ENCODE results near the gene SLC38A10. TPM values are rescaled to one million over a fixed set of nuclear protein-coding genes. Genes with fewer than 3 reads are reported as not detected.
A peak's percentile ranks its signal among the peaks of the same experiment; 100 is the strongest.

Gene SLC38A10
- total and polyA plus RNA-seq, 2 donors from 2014 or later: 72.7 to 89.7 TPM

GRCh38 chr17:81248649-81249048 is 46.5 kb downstream of the SLC38A10 start:
- DNase-seq: peak in 2 of 5 donors; percentile 34 to 76
- no peak overlapping the region for H3K27ac ChIP-seq (ENCODE audit: low read depth in 2 of 2, low read length in 2 of 2)
- H3K27me3 ChIP-seq (ENCODE audit: control insufficient read depth, insufficient read depth, low read length): no peaks in the 10 kb centered on the region
- H3K9ac ChIP-seq (ENCODE audit: low read length in 3 of 3): no peak overlapping the region
- peaks cover 0 to 8% (median 7%) of the 10 kb centered on the region in 3 donors for H3K4me1 ChIP-seq (ENCODE audit: control insufficient read depth in 2 of 3, insufficient read depth in 2 of 3, low read depth in 1 of 3, low read length in 3 of 3)
- peaks cover 0 to 13% (median 4%) of the 10 kb centered on the region in 3 donors for H3K36me3 ChIP-seq (ENCODE audit: control insufficient read depth in 2 of 3, insufficient read depth in 3 of 3, low read length in 3 of 3)
- no peak for FAIRE-seq
- intact Hi-C loops (cut with DNase I): no loop called here
- no peaks in the 10 kb centered on the region for H3K9me3 ChIP-seq (ENCODE audit: control insufficient read depth in 2 of 3, insufficient read depth in 1 of 3, low read length in 3 of 3)
- no peak for TF ChIP-seq CTCF (IDR thresholded peaks at IDR 0.05; ENCODE audit: borderline replicate concordance, extremely low read depth, insufficient read depth)
- H3K4me3 ChIP-seq (ENCODE audit: low read length in 3 of 3): no peak overlapping the region

- Histone ChIP-seq H3K9me3 (ENCODE audit: control insufficient read depth in 2 of 3, insufficient read depth in 1 of 3, low read length in 3 of 3) (no peaks in the 10 kb centered on the region), H3K4me3 (ENCODE audit: low read length in 3 of 3) (no peak overlapping the region), H3K9ac (ENCODE audit: low read length in 3 of 3) (no peak overlapping the region), H3K4me1 (ENCODE audit: control insufficient read depth in 2 of 3, insufficient read depth in 2 of 3, low read depth in 1 of 3, low read length in 3 of 3) (peaks cover 0 to 5% (median 4%) of the 10 kb centered on the region in 3 donors), H3K27ac (ENCODE audit: low read depth in 2 of 2, low read length in 2 of 2) (no peak overlapping the region), H3K36me3 (ENCODE audit: control insufficient read depth in 2 of 3, insufficient read depth in 3 of 3, low read length in 3 of 3) (peaks cover 0 to 13% (median 4%) of the 10 kb centered on the region in 3 donors), H3K27me3 (ENCODE audit: control insufficient read depth, insufficient read depth, low read length) (no peaks in the 10 kb centered on the region)
- FAIRE-seq (no peak), DNase-seq (peak in 1 of 5 donors; percentile 47)
- intact Hi-C loops (cut with DNase I): no loop called here
- TF ChIP-seq CTCF (IDR thresholded peaks at IDR 0.05; ENCODE audit: borderline replicate concordance, extremely low read depth, insufficient read depth): no peak
Measured at GRCh38 chr17:81247339-81247990, 47.6 kb downstream of the SLC38A10 start.

GRCh38 chr17:81246679-81247338 is 48.3 kb downstream of the SLC38A10 start:
- H3K27ac ChIP-seq (ENCODE audit: low read depth in 2 of 2, low read length in 2 of 2): no peak overlapping the region
- H3K36me3 ChIP-seq (ENCODE audit: control insufficient read depth in 2 of 3, insufficient read depth in 3 of 3, low read length in 3 of 3): peaks cover 0 to 10% (median 4%) of the 10 kb centered on the region in 3 donors
- intact Hi-C loops (cut with DNase I): no loop called here
- H3K4me1 ChIP-seq (ENCODE audit: control insufficient read depth in 2 of 3, insufficient read depth in 2 of 3, low read depth in 1 of 3, low read length in 3 of 3): peaks cover 0 to 4% (median 2%) of the 10 kb centered on the region in 3 donors
- H3K27me3 ChIP-seq (ENCODE audit: control insufficient read depth, insufficient read depth, low read length): no peaks in the 10 kb centered on the region
- H3K9ac ChIP-seq (ENCODE audit: low read length in 3 of 3): no peak overlapping the region
- FAIRE-seq (no peak), DNase-seq (peak in 2 of 5 donors; percentile 50 to 74)
- TF ChIP-seq CTCF (IDR thresholded peaks at IDR 0.05; ENCODE audit: borderline replicate concordance, extremely low read depth, insufficient read depth): no peak
- no peaks in the 10 kb centered on the region for H3K9me3 ChIP-seq (ENCODE audit: control insufficient read depth in 2 of 3, insufficient read depth in 1 of 3, low read length in 3 of 3)
- no peak overlapping the region for H3K4me3 ChIP-seq (ENCODE audit: low read length in 3 of 3)

All from kidney (tissue), 14 donors.